ENCODE data around the gene LRRC8C.

The LRRC8C gene

DNA sequence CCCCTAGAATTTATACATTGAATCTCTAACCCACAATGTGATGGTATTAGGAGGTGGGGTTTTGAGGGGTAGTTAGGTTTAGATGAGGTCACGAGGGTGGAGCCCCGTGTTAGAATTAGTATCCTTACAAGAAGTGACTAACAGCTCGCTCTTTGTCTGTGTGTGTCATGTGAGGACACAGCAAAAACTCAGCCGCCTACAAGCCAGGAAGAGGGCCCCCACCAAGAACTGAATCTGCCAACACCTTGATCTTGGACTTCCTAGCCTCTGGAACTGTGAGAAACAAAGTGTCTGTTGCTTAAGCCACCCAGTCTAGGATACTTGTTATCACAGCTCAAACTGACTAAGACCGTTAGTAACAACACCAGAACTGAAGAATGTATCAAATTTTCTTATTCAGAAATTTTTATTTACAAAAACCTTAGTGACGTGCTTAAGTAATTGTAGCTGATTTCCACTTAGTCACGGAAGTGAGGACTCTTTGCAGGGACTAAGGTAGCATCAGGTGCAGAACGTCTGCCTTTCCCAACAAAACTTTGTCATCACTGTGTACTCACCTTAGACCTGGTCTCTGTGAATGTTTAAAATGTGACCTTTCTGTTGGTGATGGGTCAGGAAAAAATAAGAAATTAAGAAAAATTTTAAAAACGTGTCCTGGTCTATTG is 24.5 kb upstream of the LRRC8C start:
- no peaks in the 10 kb centered on the region for H3K4me1 ChIP-seq (ENCODE audit: control insufficient read depth, insufficient read depth, low read length)

GRCh38 chr1:89608984-89609725 is 23.8 kb upstream of the LRRC8C start:
- Histone ChIP-seq H3K4me3 (ENCODE audit: low read depth, low read length) (no peak overlapping the region), H3K27me3 (ENCODE audit: control insufficient read depth, insufficient read depth, low read length) (no peaks in the 10 kb centered on the region), H3K4me1 (ENCODE audit: control insufficient read depth, insufficient read depth, low read length) (no peaks in the 10 kb centered on the region), H3K9me3 (ENCODE audit: control insufficient read depth, insufficient read depth, low read depth, low read length) (no peaks in the 10 kb centered on the region), H3K27ac (ENCODE audit: low read depth, low read length) (no peak overlapping the region), H3K9ac (ENCODE audit: low read length) (no peak overlapping the region), H3K36me3 (ENCODE audit: control insufficient read depth, insufficient read depth, low read length) (no peaks in the 10 kb centered on the region)

More for the DNA sequence above, 24.5 kb upstream of the LRRC8C start:
- no peaks in the 10 kb centered on the region for H3K27me3 ChIP-seq (ENCODE audit: control insufficient read depth, insufficient read depth, low read length)
- H3K27ac ChIP-seq (ENCODE audit: low read depth, low read length): no peak overlapping the region
- no peaks in the 10 kb centered on the region for H3K9me3 ChIP-seq (ENCODE audit: control insufficient read depth, insufficient read depth, low read depth, low read length)
- no peaks in the 10 kb centered on the region for H3K36me3 ChIP-seq (ENCODE audit: control insufficient read depth, insufficient read depth, low read length)
- no peak overlapping the region for H3K9ac ChIP-seq (ENCODE audit: low read length)
- H3K4me3 ChIP-seq (ENCODE audit: low read depth, low read length): no peak overlapping the region

- Histone ChIP-seq H3K27me3 (ENCODE audit: control insufficient read depth, insufficient read depth, low read length) (no peaks in the 10 kb centered on the region), H3K4me1 (ENCODE audit: control insufficient read depth, insufficient read depth, low read length) (no peaks in the 10 kb centered on the region), H3K9ac (ENCODE audit: low read length) (no peak overlapping the region)
Observed at GRCh38 chr1:89609781-89610456, 23.0 kb upstream of the LRRC8C start.

GRCh38 chr1:89610457-89611011 is 22.4 kb upstream of the LRRC8C start:
- no peaks in the 10 kb centered on the region for H3K36me3 ChIP-seq (ENCODE audit: control insufficient read depth, insufficient read depth, low read length)
- no peak overlapping the region for H3K9ac ChIP-seq (ENCODE audit: low read length)
- H3K27ac ChIP-seq (ENCODE audit: low read depth, low read length): no peak overlapping the region
- H3K4me3 ChIP-seq (ENCODE audit: low read depth, low read length): no peak overlapping the region
- H3K9me3 ChIP-seq (ENCODE audit: control insufficient read depth, insufficient read depth, low read depth, low read length): no peaks in the 10 kb centered on the region
- H3K4me1 ChIP-seq (ENCODE audit: control insufficient read depth, insufficient read depth, low read length): no peaks in the 10 kb centered on the region
- no peaks in the 10 kb centered on the region for H3K27me3 ChIP-seq (ENCODE audit: control insufficient read depth, insufficient read depth, low read length)

More at GRCh38 chr1:89609781-89610456, 23.0 kb upstream of the LRRC8C start:
- Histone ChIP-seq H3K9me3 (ENCODE audit: control insufficient read depth, insufficient read depth, low read depth, low read length) (no peaks in the 10 kb centered on the region), H3K27ac (ENCODE audit: low read depth, low read length) (no peak overlapping the region), H3K36me3 (ENCODE audit: control insufficient read depth, insufficient read depth, low read length) (no peaks in the 10 kb centered on the region), H3K4me3 (ENCODE audit: low read depth, low read length) (no peak overlapping the region)

- Histone ChIP-seq H3K27ac (ENCODE audit: low read depth, low read length) (no peak overlapping the region), H3K9me3 (ENCODE audit: control insufficient read depth, insufficient read depth, low read depth, low read length) (no peaks in the 10 kb centered on the region), H3K4me3 (ENCODE audit: low read depth, low read length) (no peak overlapping the region), H3K9ac (ENCODE audit: low read length) (no peak overlapping the region), H3K27me3 (ENCODE audit: control insufficient read depth, insufficient read depth, low read length) (no peaks in the 10 kb centered on the region), H3K4me1 (ENCODE audit: control insufficient read depth, insufficient read depth, low read length) (no peaks in the 10 kb centered on the region), H3K36me3 (ENCODE audit: control insufficient read depth, insufficient read depth, low read length) (no peaks in the 10 kb centered on the region)
Observed at GRCh38 chr1:89611721-89612120, 21.2 kb upstream of the LRRC8C start.

- Histone ChIP-seq H3K4me1 (ENCODE audit: control insufficient read depth, insufficient read depth, low read length) (no peaks in the 10 kb centered on the region), H3K4me3 (ENCODE audit: low read depth, low read length) (no peak overlapping the region), H3K27ac (ENCODE audit: low read depth, low read length) (no peak overlapping the region), H3K9ac (ENCODE audit: low read length) (no peak overlapping the region), H3K36me3 (ENCODE audit: control insufficient read depth, insufficient read depth, low read length) (no peaks in the 10 kb centered on the region), H3K9me3 (ENCODE audit: control insufficient read depth, insufficient read depth, low read depth, low read length) (0 out of 2 replicates have a peak, but pooled peaks cover 3% of the 10 kb centered on the region), H3K27me3 (ENCODE audit: control insufficient read depth, insufficient read depth, low read length) (no peaks in the 10 kb centered on the region)
Observed at GRCh38 chr1:89613928-89614327, 19.0 kb upstream of the LRRC8C start.

- Histone ChIP-seq H3K9ac (ENCODE audit: low read length) (no peak overlapping the region), H3K4me3 (ENCODE audit: low read depth, low read length) (no peak overlapping the region), H3K27ac (ENCODE audit: low read depth, low read length) (no peak overlapping the region), H3K36me3 (ENCODE audit: control insufficient read depth, insufficient read depth, low read length) (no peaks in the 10 kb centered on the region), H3K9me3 (ENCODE audit: control insufficient read depth, insufficient read depth, low read depth, low read length) (0 out of 2 replicates have a peak, but pooled peaks cover 3% of the 10 kb centered on the region), H3K27me3 (ENCODE audit: control insufficient read depth, insufficient read depth, low read length) (no peaks in the 10 kb centered on the region), H3K4me1 (ENCODE audit: control insufficient read depth, insufficient read depth, low read length) (no peaks in the 10 kb centered on the region)
Observed at GRCh38 chr1:89615676-89616598, 17.0 kb upstream of the LRRC8C start.

GRCh38 chr1:89616844-89617627 is 15.9 kb upstream of the LRRC8C start:
- H3K27ac ChIP-seq (ENCODE audit: low read depth, low read length): no peak overlapping the region
- H3K36me3 ChIP-seq (ENCODE audit: control insufficient read depth, insufficient read depth, low read length): no peaks in the 10 kb centered on the region
- H3K4me1 ChIP-seq (ENCODE audit: control insufficient read depth, insufficient read depth, low read length): no peaks in the 10 kb centered on the region
- H3K9ac ChIP-seq (ENCODE audit: low read length): no peak overlapping the region
- H3K27me3 ChIP-seq (ENCODE audit: control insufficient read depth, insufficient read depth, low read length): no peaks in the 10 kb centered on the region
- H3K9me3 ChIP-seq (ENCODE audit: control insufficient read depth, insufficient read depth, low read depth, low read length): 0 out of 2 replicates have a peak, but pooled peaks cover 3% of the 10 kb centered on the region
- no peak overlapping the region for H3K4me3 ChIP-seq (ENCODE audit: low read depth, low read length)

DNA sequence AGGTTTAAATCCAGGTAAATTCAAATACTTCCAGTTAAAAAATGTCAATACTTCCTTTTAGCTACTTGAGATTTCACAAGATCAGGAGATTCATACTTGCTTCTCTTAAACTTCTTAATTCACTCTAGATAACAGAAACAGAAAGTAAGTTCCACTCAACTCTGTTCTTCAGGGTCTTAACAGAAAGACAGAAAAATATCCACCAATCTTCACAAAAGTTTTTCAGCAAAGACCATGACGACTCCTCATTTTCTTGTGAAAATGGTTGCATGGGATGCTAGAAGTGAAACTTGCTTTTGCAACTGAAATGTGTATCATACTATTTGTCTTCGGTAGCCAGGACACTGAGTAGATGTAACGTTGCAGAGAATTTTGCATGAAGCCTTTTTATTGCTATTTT is 12.3 kb upstream of the LRRC8C start:
- Histone ChIP-seq H3K27ac (ENCODE audit: low read depth, low read length) (no peak overlapping the region), H3K4me1 (ENCODE audit: control insufficient read depth, insufficient read depth, low read length) (no peaks in the 10 kb centered on the region), H3K9ac (ENCODE audit: low read length) (no peak overlapping the region), H3K4me3 (ENCODE audit: low read depth, low read length) (no peak overlapping the region), H3K36me3 (ENCODE audit: control insufficient read depth, insufficient read depth, low read length) (no peaks in the 10 kb centered on the region), H3K27me3 (ENCODE audit: control insufficient read depth, insufficient read depth, low read length) (no peaks in the 10 kb centered on the region), H3K9me3 (ENCODE audit: control insufficient read depth, insufficient read depth, low read depth, low read length) (0 out of 2 replicates have a peak, but pooled peaks cover 3% of the 10 kb centered on the region)

DNA sequence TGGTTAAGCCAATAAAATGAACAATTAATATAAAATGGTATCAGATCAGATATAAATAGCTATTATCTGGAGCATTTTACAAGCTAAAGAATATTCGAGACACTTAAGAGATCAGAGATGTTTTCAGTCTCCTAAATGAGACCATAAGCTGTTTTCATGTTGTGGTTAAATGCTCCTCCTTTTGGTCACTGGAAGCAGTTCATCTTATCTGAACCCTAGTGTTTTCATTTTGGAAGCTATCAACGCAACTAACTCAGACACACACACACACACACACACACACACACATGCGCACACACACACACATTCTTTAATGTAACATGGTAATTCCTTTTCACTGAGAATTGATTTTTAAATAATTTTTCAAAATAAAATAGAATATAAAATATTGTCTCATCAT is 10.0 kb upstream of the LRRC8C start:
- Histone ChIP-seq H3K27me3 (ENCODE audit: control insufficient read depth, insufficient read depth, low read length) (no peaks in the 10 kb centered on the region), H3K9me3 (ENCODE audit: control insufficient read depth, insufficient read depth, low read depth, low read length) (0 out of 2 replicates have a peak, but pooled peaks cover 3% of the 10 kb centered on the region), H3K27ac (ENCODE audit: low read depth, low read length) (no peak overlapping the region), H3K36me3 (ENCODE audit: control insufficient read depth, insufficient read depth, low read length) (no peaks in the 10 kb centered on the region), H3K9ac (ENCODE audit: low read length) (no peak overlapping the region), H3K4me3 (ENCODE audit: low read depth, low read length) (no peak overlapping the region), H3K4me1 (ENCODE audit: control insufficient read depth, insufficient read depth, low read length) (no peaks in the 10 kb centered on the region)
